T-cell (primary cell): Measurements from ENCODE around the gene SNPH. TPM values are rescaled to one million over a fixed set of nuclear protein-coding genes. Genes with fewer than 3 reads are reported as not detected.
A peak's percentile ranks its signal among the peaks of the same experiment; 100 is the strongest.

ENCODE experiments used
- ATAC-seq, 4 experiments: fragments of 200-7000 bp in 3 of 4; fragments of 150-1000 bp in 1 of 4; cut with Tn5 transposase; replicated peaks in 1 of 4; 1 replicate in 3 of 4; 2 replicates in 1 of 4; pipeline ENCODE4 v1.10.0; 2021; ENCODE audit warnings: moderate library complexity in 3 of 4, mild to moderate bottlenecking in 2 of 4, moderate number of reproducible peaks in 1 of 4
- CTCF ChIA-PET, 2 donors: fragments of 300-600 bp; sonication (Branson Sonifier 250); formaldehyde crosslinking; loops; one replicate each; lab custom pipeline; 2022; ENCODE audit warnings: antibody characterized with exemption in 2 of 2; lab: Charles Lee
- POLR2A ChIA-PET, 2 donors: fragments of 300-600 bp; sonication (Branson Sonifier 250); formaldehyde crosslinking; loops; one replicate each; lab custom pipeline; 2022; ENCODE audit warnings: antibody characterized with exemption in 2 of 2; lab: Charles Lee
- DNase-seq, 35 experiments: peaks; one replicate each; pipeline versions ENCODE4 v3.0.0 to v3.0.0-alpha.2; 2013 to 2023
- H3K27ac ChIP-seq: one replicate; pipeline ENCODE4 v1.5.1; 2013; ENCODE audit warnings: low read length
- H3K27me3 ChIP-seq, 2 experiments: replicated peaks in 1 of 2; 1 replicate in 1 of 2; 2 replicates in 1 of 2; pipeline versions ENCODE4 v1.6.1 to v1.7.0; 2013; ENCODE audit warnings: low read length in 1 of 2, mixed read lengths in 1 of 2; ENCODE audit not compliant: control insufficient read depth in 2 of 2, insufficient read depth in 2 of 2; ENCODE audit errors: extremely low read depth in 1 of 2
- H3K36me3 ChIP-seq, 2 donors: 1 replicate in 1 of 2; 2 replicates in 1 of 2; pipeline versions ENCODE4 v1.6.1 to v1.7.0; 2013; ENCODE audit warnings: low read length in 1 of 2; ENCODE audit not compliant: control insufficient read depth in 2 of 2, insufficient read depth in 1 of 2; ENCODE audit errors: extremely low read depth in 1 of 2
- H3K4me1 ChIP-seq, 2 experiments: 1 replicate in 1 of 2; 2 replicates in 1 of 2; pipeline versions ENCODE4 v1.6.1 to v1.7.0; 2013; ENCODE audit warnings: low read length in 2 of 2, mixed read lengths in 1 of 2; ENCODE audit not compliant: insufficient read depth in 2 of 2, control insufficient read depth in 1 of 2; ENCODE audit errors: extremely low read depth in 1 of 2
- H3K4me3 ChIP-seq, 2 donors: 1 replicate in 1 of 2; 2 replicates in 1 of 2; pipeline versions ENCODE4 v1.5.1 to v1.7.0; 2013; ENCODE audit warnings: mild to moderate bottlenecking in 2 of 2, low read length in 1 of 2, moderate library complexity in 1 of 2; ENCODE audit not compliant: control insufficient read depth in 1 of 2; ENCODE audit errors: extremely low read depth in 1 of 2
- H3K9me3 ChIP-seq: 2 replicates; pipeline ENCODE4 v1.7.0; 2013
- H3K27ac Mint-ChIP-seq, 2 donors: one replicate each; pipeline ENCODE4 v1.8.0; 2020 to 2021; ENCODE audit warnings: mild to moderate bottlenecking in 2 of 2, mixed read lengths in 2 of 2
- H3K27me3 Mint-ChIP-seq, 2 donors: one replicate each; pipeline ENCODE4 v1.8.0; 2021 to 2022; ENCODE audit warnings: mixed read lengths in 2 of 2
- H3K36me3 Mint-ChIP-seq: one replicate; pipeline ENCODE4 v1.8.0; 2021; ENCODE audit warnings: mixed read lengths
- H3K4me1 Mint-ChIP-seq, 3 donors: one replicate each; pipeline ENCODE4 v1.8.0; 2020 to 2022; ENCODE audit warnings: mixed read lengths in 3 of 3, mild to moderate bottlenecking in 1 of 3
- H3K4me3 Mint-ChIP-seq, 3 donors: one replicate each; pipeline ENCODE4 v1.8.0; 2020 to 2022; ENCODE audit warnings: mild to moderate bottlenecking in 3 of 3, mixed read lengths in 3 of 3, moderate library complexity in 3 of 3
- H3K9me3 Mint-ChIP-seq, 3 donors: one replicate each; pipeline ENCODE4 v1.8.0; 2020 to 2022; ENCODE audit warnings: mixed read lengths in 3 of 3
- WGBS: methylation state at CpG from one replicate; pipeline ENCODE4 v1.1.5; 2013; ENCODE audit warnings: missing lambda C conversion rate; ENCODE audit not compliant: insufficient coverage; 5-methylcytosine and 5-hydroxymethylcytosine counted together
- total RNA-seq, 35 experiments: library from RNA in 6 of 35; stranded (reverse) in 6 of 35; fragments of 120-200 nt in 1 of 35; gene quantifications; one replicate each; pipeline versions ENCODE4 v1.2.1 to v1.2.4 and lab custom pipeline; 2013 to 2026

Gene SNPH
- total RNA-seq, 5 donors from 2014 or later (not counting 1 experiment from before 2014, with no cell fraction given): 12.9 to 29.8 (median 23.4) TPM

- ChIA-PET CTCF (no interaction called here), POLR2A (interaction anchor here in 1 of 2 donors (0.7 kb wide), 1 partner anchor 74 kb away, joined by 4 read pairs; no protein-coding TSS in a partner anchor)
- no peak overlapping the region for H3K27ac ChIP-seq
- ATAC-seq (no peak), DNase-seq (no peak)
- Mint-ChIP-seq H3K4me1 (peaks cover 48 to 52% (median 50%) of the 10 kb centered on the region in 3 donors), H3K27me3 (no peaks in the 10 kb centered on the region), H3K27ac (no peak overlapping the region), H3K9me3 (no peaks in the 10 kb centered on the region), H3K36me3 (peaks cover 8% of the 10 kb centered on the region), H3K4me3 (no peak overlapping the region)
- WGBS: 93% methylated on average over 3 of the region's 6 CpGs
- H3K27me3 ChIP-seq: no peaks in the 10 kb centered on the region
- no peaks in the 10 kb centered on the region for H3K9me3 ChIP-seq
- peaks cover 3 to 18% of the 10 kb centered on the region in 2 donors for H3K36me3 ChIP-seq
- H3K4me3 ChIP-seq: no peak overlapping the region
- peaks cover 7 to 40% of the 10 kb centered on the region in 2 experiments for H3K4me1 ChIP-seq
Measured at GRCh38 chr20:1331801-1332453, 65.8 kb downstream of the SNPH start.

DNA sequence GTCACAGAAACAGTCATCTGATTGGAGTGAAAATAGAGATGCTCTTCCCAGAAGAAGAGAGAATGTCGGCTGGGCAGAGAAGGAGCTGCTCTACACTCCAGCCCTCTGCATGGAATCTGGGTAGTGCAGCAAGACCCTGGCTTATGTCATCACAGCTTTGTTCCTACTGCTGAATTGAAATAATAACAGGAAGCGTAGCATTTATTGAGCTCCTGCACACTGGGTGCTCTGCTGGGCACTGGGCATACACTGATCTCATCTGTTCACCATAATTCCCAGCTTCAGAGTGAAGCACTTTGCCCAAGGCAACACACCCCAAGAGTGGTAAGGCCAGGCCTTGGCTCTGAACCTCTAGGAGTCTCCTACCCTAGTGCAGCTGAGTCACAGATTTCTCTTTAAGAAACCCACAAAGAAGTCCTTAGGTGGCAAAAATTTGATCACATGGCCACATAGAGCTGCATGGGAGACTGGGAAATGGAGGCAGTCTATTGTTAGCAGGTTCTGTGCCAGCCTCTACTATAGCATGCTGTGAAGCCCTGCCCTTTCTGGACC, 66.7 kb downstream of the SNPH start:
- Histone ChIP-seq H3K36me3 (peaks cover 3 to 18% of the 10 kb centered on the region in 2 donors), H3K4me1 (peaks cover 7 to 40% of the 10 kb centered on the region in 2 experiments), H3K27ac (no peak overlapping the region), H3K9me3 (no peaks in the 10 kb centered on the region), H3K4me3 (no peak overlapping the region), H3K27me3 (no peaks in the 10 kb centered on the region)
- no CpG with 5 or more reads among the region's 2 CpGs for WGBS
- ATAC-seq (no peak), DNase-seq (no peak)
- H3K9me3 Mint-ChIP-seq: no peaks in the 10 kb centered on the region
- peaks cover 8% of the 10 kb centered on the region for H3K36me3 Mint-ChIP-seq
- H3K4me1 Mint-ChIP-seq: peaks cover 53 to 58% (median 56%) of the 10 kb centered on the region in 3 donors
- ChIA-PET CTCF (no interaction called here), POLR2A (interaction anchor here in 1 of 2 donors (0.7 kb wide), 1 partner anchor 74 kb away, joined by 4 read pairs; no protein-coding TSS in a partner anchor)
- H3K27me3 Mint-ChIP-seq: no peaks in the 10 kb centered on the region
- H3K4me3 Mint-ChIP-seq: no peak overlapping the region
- H3K27ac Mint-ChIP-seq: peak overlapping the region in 1 of 2 donors; percentile 36

- peaks cover 8% of the 10 kb centered on the region for H3K36me3 Mint-ChIP-seq
- 96% methylated on average over 8 of the region's 11 CpGs for WGBS
- Histone ChIP-seq H3K4me3 (no peak overlapping the region), H3K9me3 (no peaks in the 10 kb centered on the region), H3K4me1 (peaks cover 7 to 32% of the 10 kb centered on the region in 2 experiments), H3K27ac (no peak overlapping the region), H3K36me3 (peaks cover 6 to 16% of the 10 kb centered on the region in 2 donors), H3K27me3 (no peaks in the 10 kb centered on the region)
- DNase-seq (no peak), ATAC-seq (no peak)
- H3K27ac Mint-ChIP-seq: peak overlapping the region in 1 of 2 donors; percentile 5
- H3K4me1 Mint-ChIP-seq: peaks cover 50 to 60% (median 52%) of the 10 kb centered on the region in 3 donors
- no peaks in the 10 kb centered on the region for H3K9me3 Mint-ChIP-seq
- ChIA-PET POLR2A (no interaction called here), CTCF (no interaction called here)
- H3K4me3 Mint-ChIP-seq: no peak overlapping the region
- no peaks in the 10 kb centered on the region for H3K27me3 Mint-ChIP-seq
Measured at GRCh38 chr20:1333462-1334369, 67.6 kb downstream of the SNPH start.

- POLR2A ChIA-PET: no interaction called here
- CTCF ChIA-PET: no interaction called here
- no peaks in the 10 kb centered on the region for H3K27me3 Mint-ChIP-seq
Measured at GRCh38 chr20:1334370-1334731, 68.3 kb downstream of the SNPH start.

DNA sequence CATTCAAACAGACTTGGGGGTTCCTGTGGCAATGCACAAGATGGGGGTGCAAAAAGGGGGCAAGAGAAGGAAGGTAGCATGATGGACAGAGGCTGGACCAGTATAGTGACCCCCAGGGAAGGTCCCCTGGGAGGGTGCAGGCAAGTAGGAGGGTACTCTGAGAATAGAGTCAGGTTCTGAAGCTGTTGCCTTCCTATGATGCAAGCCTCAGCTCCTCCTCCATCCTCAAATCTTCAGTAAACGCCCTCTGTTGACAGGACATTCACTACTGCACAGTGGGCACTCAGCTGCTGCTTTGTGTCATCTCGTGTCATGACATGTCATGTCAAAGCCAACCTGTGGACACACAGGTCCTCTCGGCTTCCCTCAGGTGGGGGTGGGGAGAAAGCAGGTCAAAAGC, 68.7 kb downstream of the SNPH start:
- no peaks in the 10 kb centered on the region for H3K9me3 Mint-ChIP-seq
- H3K27ac Mint-ChIP-seq: no peak overlapping the region
- ATAC-seq (no peak), DNase-seq (no peak)
- Histone ChIP-seq H3K27ac (no peak overlapping the region), H3K4me1 (peaks cover 3 to 27% of the 10 kb centered on the region in 2 experiments), H3K9me3 (no peaks in the 10 kb centered on the region), H3K36me3 (peaks cover 6 to 13% of the 10 kb centered on the region in 2 donors), H3K4me3 (no peak overlapping the region), H3K27me3 (no peaks in the 10 kb centered on the region)
- peaks cover 42 to 53% (median 43%) of the 10 kb centered on the region in 3 donors for H3K4me1 Mint-ChIP-seq
- POLR2A ChIA-PET: no interaction called here
- CTCF ChIA-PET: no interaction called here
- no peaks in the 10 kb centered on the region for H3K27me3 Mint-ChIP-seq
- peaks cover 8% of the 10 kb centered on the region for H3K36me3 Mint-ChIP-seq
- WGBS: 69% methylated on average over 2 of the region's 3 CpGs
- H3K4me3 Mint-ChIP-seq: no peak overlapping the region

More at GRCh38 chr20:1334370-1334731, 68.3 kb downstream of the SNPH start:
- no peak for DNase-seq
- Mint-ChIP-seq H3K36me3 (peaks cover 8% of the 10 kb centered on the region), H3K4me3 (no peak overlapping the region), H3K4me1 (peaks cover 46 to 58% (median 47%) of the 10 kb centered on the region in 3 donors), H3K9me3 (no peaks in the 10 kb centered on the region), H3K27ac (no peak overlapping the region)
- no peaks in the 10 kb centered on the region for H3K9me3 ChIP-seq
- 100% methylated on average over 1 of the region's 4 CpGs for WGBS
- H3K4me3 ChIP-seq: no peak overlapping the region
- H3K27me3 ChIP-seq: no peaks in the 10 kb centered on the region
- H3K4me1 ChIP-seq: peaks cover 6 to 27% of the 10 kb centered on the region in 2 experiments
- H3K27ac ChIP-seq: no peak overlapping the region
- H3K36me3 ChIP-seq: peaks cover 6 to 13% of the 10 kb centered on the region in 2 donors
- ATAC-seq: no peak
